GM12873 (cell line): Measurements from ENCODE around the gene FKBP1A.

Experiments used
- TF ChIP-seq, protein P1 (sequence below): IDR thresholded peaks from 2 replicates; pipeline ENCODE4 v1.5.1; 2012; ENCODE audit warnings: low read depth, mild to moderate bottlenecking, moderate library complexity, low read length, control low read depth; ENCODE audit not compliant: insufficient read depth; ENCODE audit errors: missing control alignments

The FKBP1A gene

DNA sequence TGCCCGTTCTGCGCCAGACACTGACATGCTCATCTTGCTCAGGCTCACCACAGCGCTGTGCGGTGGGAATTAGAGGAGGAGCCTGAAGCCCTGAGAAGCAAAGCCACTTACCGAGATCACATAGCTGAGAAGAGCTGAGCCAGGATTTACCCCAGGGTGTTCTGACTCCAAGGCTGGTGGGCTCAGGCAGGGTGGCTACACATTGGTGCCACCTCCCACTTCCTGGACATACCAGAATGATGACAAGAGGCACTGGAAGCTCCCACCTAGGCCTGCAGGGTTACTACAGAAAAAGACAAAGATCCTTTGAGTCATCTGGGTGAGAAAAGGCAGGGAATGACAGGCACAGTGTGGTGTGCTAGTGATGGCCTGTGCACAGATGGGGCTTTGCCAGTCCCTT is 24.4 kb upstream of the FKBP1A start:
- TF ChIP-seq, protein P1, sequence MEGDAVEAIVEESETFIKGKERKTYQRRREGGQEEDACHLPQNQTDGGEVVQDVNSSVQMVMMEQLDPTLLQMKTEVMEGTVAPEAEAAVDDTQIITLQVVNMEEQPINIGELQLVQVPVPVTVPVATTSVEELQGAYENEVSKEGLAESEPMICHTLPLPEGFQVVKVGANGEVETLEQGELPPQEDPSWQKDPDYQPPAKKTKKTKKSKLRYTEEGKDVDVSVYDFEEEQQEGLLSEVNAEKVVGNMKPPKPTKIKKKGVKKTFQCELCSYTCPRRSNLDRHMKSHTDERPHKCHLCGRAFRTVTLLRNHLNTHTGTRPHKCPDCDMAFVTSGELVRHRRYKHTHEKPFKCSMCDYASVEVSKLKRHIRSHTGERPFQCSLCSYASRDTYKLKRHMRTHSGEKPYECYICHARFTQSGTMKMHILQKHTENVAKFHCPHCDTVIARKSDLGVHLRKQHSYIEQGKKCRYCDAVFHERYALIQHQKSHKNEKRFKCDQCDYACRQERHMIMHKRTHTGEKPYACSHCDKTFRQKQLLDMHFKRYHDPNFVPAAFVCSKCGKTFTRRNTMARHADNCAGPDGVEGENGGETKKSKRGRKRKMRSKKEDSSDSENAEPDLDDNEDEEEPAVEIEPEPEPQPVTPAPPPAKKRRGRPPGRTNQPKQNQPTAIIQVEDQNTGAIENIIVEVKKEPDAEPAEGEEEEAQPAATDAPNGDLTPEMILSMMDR: no peak

GRCh38 chr20:1415667-1416468 is 23.0 kb upstream of the FKBP1A start:
- TF ChIP-seq, protein P1: no peak

DNA sequence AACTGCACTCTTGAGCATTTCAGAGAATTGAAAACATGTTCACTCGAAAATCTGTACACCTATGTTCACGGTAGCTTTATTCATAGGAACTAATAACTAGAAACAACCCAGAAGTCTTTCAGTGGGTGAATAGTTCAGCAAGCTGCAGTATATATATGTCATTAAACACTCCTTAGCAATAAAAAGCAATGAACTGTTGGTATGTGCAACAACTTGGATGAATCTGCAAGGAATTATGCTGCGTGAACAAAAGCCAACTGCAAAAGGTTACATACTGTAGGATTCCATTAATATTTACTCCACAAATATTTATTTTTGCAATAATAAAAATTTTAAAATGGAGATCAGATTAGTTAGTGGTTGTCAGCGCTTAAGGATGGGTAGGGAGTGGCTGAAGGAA is 22.1 kb upstream of the FKBP1A start:
- TF ChIP-seq, protein P1: no peak

- TF ChIP-seq, protein P1: no peak
Measured at GRCh38 chr20:1405801-1406200, 12.9 kb upstream of the FKBP1A start.

DNA sequence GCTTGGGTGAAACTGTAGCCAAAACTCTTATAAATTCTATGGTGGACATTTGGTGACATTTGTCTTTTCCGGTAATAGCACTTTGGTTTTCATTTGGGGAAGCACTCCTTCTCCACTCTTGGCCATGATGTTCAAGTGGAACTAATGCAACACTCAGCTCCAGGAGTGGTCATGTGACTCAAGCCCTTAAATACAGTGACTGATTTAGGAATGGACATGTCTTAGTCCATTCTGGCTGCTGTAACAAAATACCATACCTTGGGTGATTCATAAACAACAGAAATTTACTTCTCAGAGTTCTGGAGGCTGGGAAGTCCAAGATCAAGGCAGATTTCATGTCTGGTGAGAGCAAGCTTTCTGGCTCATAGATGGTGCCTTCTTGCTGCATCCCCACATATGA is 10.8 kb upstream of the FKBP1A start:
- TF ChIP-seq, protein P1: no peak

DNA sequence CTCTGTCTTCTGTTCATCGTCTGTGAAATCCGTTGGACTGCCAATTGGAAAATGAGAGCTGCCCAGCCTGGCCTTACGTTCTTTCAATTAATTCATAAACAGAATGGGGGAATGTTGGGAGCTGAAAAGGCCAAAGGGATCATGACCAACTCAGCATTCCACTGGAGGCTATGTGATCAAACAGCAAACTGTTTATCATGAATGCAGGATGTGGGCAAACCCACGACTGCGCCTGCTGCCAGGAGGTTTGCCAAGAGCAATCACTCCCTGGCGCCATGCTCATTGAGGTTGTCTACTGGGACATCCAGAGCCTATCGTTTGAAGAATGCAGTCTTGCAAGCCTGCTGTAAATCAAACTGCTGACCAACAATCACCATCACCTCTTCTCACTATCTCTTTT is 9.3 kb upstream of the FKBP1A start:
- TF ChIP-seq, protein P1: no peak

DNA sequence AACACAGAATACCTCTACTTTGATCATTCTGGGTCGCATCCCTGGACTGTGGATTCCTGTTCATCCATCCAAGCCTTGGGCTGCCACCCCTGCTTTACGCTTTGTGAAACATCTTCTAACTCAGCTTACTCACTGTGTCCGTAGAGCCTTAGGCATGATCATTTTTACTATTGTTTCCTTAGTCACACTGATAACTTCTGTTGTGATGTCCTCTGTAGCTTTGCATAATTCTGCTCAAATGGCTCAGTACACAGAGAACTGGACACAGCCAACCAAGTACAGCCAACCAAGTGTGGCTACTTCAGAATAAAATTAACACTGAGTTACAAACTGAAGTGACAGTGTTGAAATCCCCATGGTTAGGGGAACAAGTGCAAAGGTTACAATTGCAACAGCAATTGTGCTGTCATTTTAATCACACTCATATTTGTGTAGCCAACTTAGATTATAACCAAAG is 8.6 kb upstream of the FKBP1A start:
- TF ChIP-seq, protein P1: no peak
